ENCODE results near the gene PRR23A. TPM values are rescaled to one million over a fixed set of nuclear protein-coding genes. Genes with fewer than 3 reads are reported as not detected.

Gene PRR23A
- total RNA-seq, 5 donors from 2014 or later (not counting 1 experiment from before 2014, with no cell fraction given), result not detected

- Mint-ChIP-seq H3K9me3 (no peaks in the 10 kb centered on the region), H3K4me1 (no peaks in the 10 kb centered on the region), H3K27ac (no peak overlapping the region), H3K4me3 (no peak overlapping the region), H3K36me3 (no peaks in the 10 kb centered on the region), H3K27me3 (peaks cover 32 to 37% of the 10 kb centered on the region in 2 donors)
- H3K9me3 ChIP-seq, result no peaks in the 10 kb centered on the region
- no peaks in the 10 kb centered on the region for H3K4me1 ChIP-seq (ENCODE audit: control insufficient read depth in 1 of 2, extremely low read depth in 1 of 2, insufficient read depth in 2 of 2, low read length in 2 of 2)
- no peak overlapping the region for H3K27ac ChIP-seq (ENCODE audit: low read length)
- ChIA-PET CTCF (interaction anchor here in 1 of 2 donors (0.6 kb wide), 1 partner anchor 375 kb away, joined by 3 read pairs; no protein-coding TSS in a partner anchor), POLR2A (no interaction called here)
- DNase-seq (no peak), ATAC-seq (replicated peaks in 1 of 4) (no peak)
- 86% methylated on average over 3 of the region's 5 CpGs for WGBS (ENCODE audit: insufficient coverage)
- H3K36me3 ChIP-seq (ENCODE audit: control insufficient read depth in 2 of 2, extremely low read depth in 1 of 2, insufficient read depth in 1 of 2, low read length in 1 of 2), result no peaks in the 10 kb centered on the region
- no peak overlapping the region for H3K4me3 ChIP-seq (ENCODE audit: control insufficient read depth in 1 of 2, extremely low read depth in 1 of 2, low read length in 1 of 2)
- peaks cover 0 to 25% of the 10 kb centered on the region in 2 experiments for H3K27me3 ChIP-seq (replicated peaks in 1 of 2; ENCODE audit: control insufficient read depth in 2 of 2, extremely low read depth in 1 of 2, insufficient read depth in 2 of 2, low read length in 1 of 2)
Measured at GRCh38 chr3:138974462-138974861, 31.6 kb downstream of the PRR23A start.

GRCh38 chr3:138972941-138973340 lies 33.1 kb downstream of the PRR23A start:
- Histone ChIP-seq H3K27me3 (replicated peaks in 1 of 2; ENCODE audit: control insufficient read depth in 2 of 2, extremely low read depth in 1 of 2, insufficient read depth in 2 of 2, low read length in 1 of 2) (peaks cover 0 to 27% of the 10 kb centered on the region in 2 experiments), H3K36me3 (ENCODE audit: control insufficient read depth in 2 of 2, extremely low read depth in 1 of 2, insufficient read depth in 1 of 2, low read length in 1 of 2) (no peaks in the 10 kb centered on the region), H3K9me3 (no peaks in the 10 kb centered on the region), H3K4me3 (ENCODE audit: control insufficient read depth in 1 of 2, extremely low read depth in 1 of 2, low read length in 1 of 2) (no peak overlapping the region), H3K27ac (ENCODE audit: low read length) (no peak overlapping the region), H3K4me1 (ENCODE audit: control insufficient read depth in 1 of 2, extremely low read depth in 1 of 2, insufficient read depth in 2 of 2, low read length in 2 of 2) (no peaks in the 10 kb centered on the region)
- no peak for DNase-seq
- no peak overlapping the region for H3K27ac Mint-ChIP-seq
- ChIA-PET CTCF (interaction anchor here in 1 of 2 donors (0.6 kb wide), 1 partner anchor 8 kb away, joined by 3 read pairs; no protein-coding TSS in a partner anchor), POLR2A (no interaction called here)
- 83% methylated on average over 4 of the region's 5 CpGs for WGBS (ENCODE audit: insufficient coverage)
- H3K4me3 Mint-ChIP-seq, result no peak overlapping the region
- H3K4me1 Mint-ChIP-seq, result no peaks in the 10 kb centered on the region
- H3K9me3 Mint-ChIP-seq, result no peaks in the 10 kb centered on the region
- H3K27me3 Mint-ChIP-seq, result peaks cover 35 to 42% of the 10 kb centered on the region in 2 donors
- ATAC-seq (replicated peaks in 1 of 4), result no peak
- H3K36me3 Mint-ChIP-seq, result no peaks in the 10 kb centered on the region

- Histone ChIP-seq H3K27ac (ENCODE audit: low read length) (no peak overlapping the region), H3K36me3 (ENCODE audit: control insufficient read depth in 2 of 2, extremely low read depth in 1 of 2, insufficient read depth in 1 of 2, low read length in 1 of 2) (no peaks in the 10 kb centered on the region), H3K9me3 (no peaks in the 10 kb centered on the region), H3K4me1 (ENCODE audit: control insufficient read depth in 1 of 2, extremely low read depth in 1 of 2, insufficient read depth in 2 of 2, low read length in 2 of 2) (no peaks in the 10 kb centered on the region), H3K4me3 (ENCODE audit: control insufficient read depth in 1 of 2, extremely low read depth in 1 of 2, low read length in 1 of 2) (no peak overlapping the region), H3K27me3 (replicated peaks in 1 of 2; ENCODE audit: control insufficient read depth in 2 of 2, extremely low read depth in 1 of 2, insufficient read depth in 2 of 2, low read length in 1 of 2) (peaks cover 0 to 27% of the 10 kb centered on the region in 2 experiments)
- Mint-ChIP-seq H3K4me1 (no peaks in the 10 kb centered on the region), H3K4me3 (no peak overlapping the region), H3K27me3 (peaks cover 35 to 47% of the 10 kb centered on the region in 2 donors), H3K27ac (no peak overlapping the region), H3K9me3 (no peaks in the 10 kb centered on the region), H3K36me3 (no peaks in the 10 kb centered on the region)
- CTCF ChIA-PET, result no interaction called here
- 70% methylated on average over 6 of the region's 6 CpGs for WGBS (ENCODE audit: insufficient coverage)
- POLR2A ChIA-PET, result no interaction called here
- no peak for ATAC-seq (replicated peaks in 1 of 4)
- no peak for DNase-seq
Measured at GRCh38 chr3:138971766-138972320, 34.2 kb downstream of the PRR23A start.

GRCh38 chr3:138964923-138965322 lies 41.1 kb downstream of the PRR23A start:
- peaks cover 4% of the 10 kb centered on the region for H3K36me3 Mint-ChIP-seq
- ATAC-seq (replicated peaks in 1 of 4) (no peak), DNase-seq (no peak)
- H3K4me3 Mint-ChIP-seq, result no peak overlapping the region
- H3K27me3 Mint-ChIP-seq, result peaks cover 49 to 71% of the 10 kb centered on the region in 2 donors
- Histone ChIP-seq H3K4me3 (ENCODE audit: control insufficient read depth in 1 of 2, extremely low read depth in 1 of 2, low read length in 1 of 2) (no peak overlapping the region), H3K4me1 (ENCODE audit: control insufficient read depth in 1 of 2, extremely low read depth in 1 of 2, insufficient read depth in 2 of 2, low read length in 2 of 2) (peaks cover 0 to 13% of the 10 kb centered on the region in 2 experiments), H3K36me3 (ENCODE audit: control insufficient read depth in 2 of 2, extremely low read depth in 1 of 2, insufficient read depth in 1 of 2, low read length in 1 of 2) (no peaks in the 10 kb centered on the region), H3K27me3 (replicated peaks in 1 of 2; ENCODE audit: control insufficient read depth in 2 of 2, extremely low read depth in 1 of 2, insufficient read depth in 2 of 2, low read length in 1 of 2) (peaks cover 2 to 41% of the 10 kb centered on the region in 2 experiments), H3K9me3 (no peaks in the 10 kb centered on the region), H3K27ac (ENCODE audit: low read length) (no peak overlapping the region)
- CTCF ChIA-PET, result no interaction called here
- H3K4me1 Mint-ChIP-seq, result peaks cover 18 to 25% (median 19%) of the 10 kb centered on the region in 3 donors
- H3K9me3 Mint-ChIP-seq, result peaks cover 3 to 13% (median 8%) of the 10 kb centered on the region in 3 donors
- no peak overlapping the region for H3K27ac Mint-ChIP-seq
- POLR2A ChIA-PET, result no interaction called here

- peaks cover 3 to 13% (median 8%) of the 10 kb centered on the region in 3 donors for H3K9me3 Mint-ChIP-seq
- Histone ChIP-seq H3K9me3 (no peaks in the 10 kb centered on the region), H3K27ac (ENCODE audit: low read length) (no peak overlapping the region), H3K4me3 (ENCODE audit: control insufficient read depth in 1 of 2, extremely low read depth in 1 of 2, low read length in 1 of 2) (no peak overlapping the region), H3K36me3 (ENCODE audit: control insufficient read depth in 2 of 2, extremely low read depth in 1 of 2, insufficient read depth in 1 of 2, low read length in 1 of 2) (no peaks in the 10 kb centered on the region), H3K27me3 (replicated peaks in 1 of 2; ENCODE audit: control insufficient read depth in 2 of 2, extremely low read depth in 1 of 2, insufficient read depth in 2 of 2, low read length in 1 of 2) (peaks cover 2 to 46% of the 10 kb centered on the region in 2 experiments), H3K4me1 (ENCODE audit: control insufficient read depth in 1 of 2, extremely low read depth in 1 of 2, insufficient read depth in 2 of 2, low read length in 2 of 2) (peaks cover 0 to 13% of the 10 kb centered on the region in 2 experiments)
- DNase-seq, result no peak
- H3K36me3 Mint-ChIP-seq, result peaks cover 4% of the 10 kb centered on the region
- peaks cover 48 to 69% of the 10 kb centered on the region in 2 donors for H3K27me3 Mint-ChIP-seq
- ATAC-seq (replicated peaks in 1 of 4), result no peak
- H3K4me1 Mint-ChIP-seq, result peaks cover 18 to 27% (median 19%) of the 10 kb centered on the region in 3 donors
- ChIA-PET CTCF (no interaction called here), POLR2A (no interaction called here)
- WGBS (ENCODE audit: insufficient coverage), result no CpG with 5 or more reads among the region's 2 CpGs
- H3K27ac Mint-ChIP-seq, result no peak overlapping the region
- no peak overlapping the region for H3K4me3 Mint-ChIP-seq
Measured at GRCh38 chr3:138964264-138964663, 41.8 kb downstream of the PRR23A start.

- no peaks in the 10 kb centered on the region for H3K9me3 ChIP-seq
- no peak overlapping the region for H3K4me3 ChIP-seq (ENCODE audit: control insufficient read depth in 1 of 2, extremely low read depth in 1 of 2, low read length in 1 of 2)
- ChIA-PET POLR2A (no interaction called here), CTCF (no interaction called here)
- H3K9me3 Mint-ChIP-seq, result peaks cover 3 to 13% (median 8%) of the 10 kb centered on the region in 3 donors
- peaks cover 4% of the 10 kb centered on the region for H3K36me3 Mint-ChIP-seq
- peaks cover 0 to 13% of the 10 kb centered on the region in 2 experiments for H3K4me1 ChIP-seq (ENCODE audit: control insufficient read depth in 1 of 2, extremely low read depth in 1 of 2, insufficient read depth in 2 of 2, low read length in 2 of 2)
- H3K27ac Mint-ChIP-seq, result no peak overlapping the region
- WGBS (ENCODE audit: insufficient coverage), result 89% methylated on average over 6 of the region's 8 CpGs
- H3K27me3 Mint-ChIP-seq, result peaks cover 56 to 75% of the 10 kb centered on the region in 2 donors
- no peak overlapping the region for H3K27ac ChIP-seq (ENCODE audit: low read length)
- peaks cover 18 to 27% (median 19%) of the 10 kb centered on the region in 3 donors for H3K4me1 Mint-ChIP-seq
- peaks cover 2 to 49% of the 10 kb centered on the region in 2 experiments for H3K27me3 ChIP-seq (replicated peaks in 1 of 2; ENCODE audit: control insufficient read depth in 2 of 2, extremely low read depth in 1 of 2, insufficient read depth in 2 of 2, low read length in 1 of 2)
- no peak overlapping the region for H3K4me3 Mint-ChIP-seq
- no peaks in the 10 kb centered on the region for H3K36me3 ChIP-seq (ENCODE audit: control insufficient read depth in 2 of 2, extremely low read depth in 1 of 2, insufficient read depth in 1 of 2, low read length in 1 of 2)
- DNase-seq (no peak), ATAC-seq (replicated peaks in 1 of 4) (no peak)
Measured at GRCh38 chr3:138962854-138963560, 43.1 kb downstream of the PRR23A start.
